CD14-positive monocyte (primary cell): ENCODE data around the gene FABP1. TPM values are rescaled to one million over a fixed set of nuclear protein-coding genes. Genes with fewer than 3 reads are reported as not detected.

ENCODE experiments used
- DNase-seq, 3 donors: peaks; one replicate each; pipeline ENCODE4 v3.0.0-alpha.2; 2011 to 2022
- H2AFZ ChIP-seq: 2 replicates; pipeline ENCODE4 v1.6.0; 2012; ENCODE audit warnings: mild to moderate bottlenecking, low read depth, low read length, inconsistent platforms; ENCODE audit not compliant: insufficient read depth, poor library complexity, severe bottlenecking
- H3K27ac ChIP-seq, 2 donors: 1 replicate in 1 of 2; 2 replicates in 1 of 2; pipeline ENCODE4 v1.5.1; 2012 to 2013; ENCODE audit warnings: low read length in 2 of 2, control low read depth in 1 of 2, inconsistent platforms in 1 of 2, low read depth in 1 of 2, mild to moderate bottlenecking in 1 of 2
- H3K27me3 ChIP-seq, 2 donors: one replicate each; pipeline versions ENCODE4 v1.6.0 to v1.6.1; 2011 to 2013; ENCODE audit warnings: low read length in 2 of 2; ENCODE audit not compliant: control insufficient read depth in 2 of 2, insufficient read depth in 2 of 2
- H3K36me3 ChIP-seq, 2 donors: replicated peaks in 1 of 2; 1 replicate in 1 of 2; 2 replicates in 1 of 2; pipeline versions ENCODE4 v1.5.1 to v1.6.1; 2012 to 2013; ENCODE audit warnings: low read length in 2 of 2, control low read depth in 1 of 2, inconsistent platforms in 1 of 2, mild to moderate bottlenecking in 1 of 2; ENCODE audit not compliant: insufficient read depth in 2 of 2, control insufficient read depth in 1 of 2
- H3K4me1 ChIP-seq, 2 donors: 1 replicate in 1 of 2; 2 replicates in 1 of 2; pipeline versions ENCODE4 v1.5.1 to v1.6.1; 2012 to 2013; ENCODE audit warnings: low read length in 2 of 2, control low read depth in 1 of 2, inconsistent platforms in 1 of 2, mild to moderate bottlenecking in 1 of 2, moderate library complexity in 1 of 2; ENCODE audit not compliant: insufficient read depth in 2 of 2, control insufficient read depth in 1 of 2
- H3K4me2 ChIP-seq: replicated peaks from 2 replicates; pipeline ENCODE3; 2012; ENCODE audit warnings: low read length, moderate library complexity, mild to moderate bottlenecking; ENCODE audit not compliant: poor library complexity, severe bottlenecking; ENCODE audit errors: extremely low read depth
- H3K4me3 ChIP-seq, 3 experiments: fragments of 200-600 bp in 1 of 3; sonication (generic) in 1 of 3; replicated peaks in 1 of 3; 1 replicate in 2 of 3; 2 replicates in 1 of 3; pipeline ENCODE4 v1.5.1; 2011 to 2013; ENCODE audit warnings: low read length in 3 of 3, mild to moderate bottlenecking in 3 of 3, control low read depth in 2 of 3, low read depth in 2 of 3, inconsistent platforms in 1 of 3, moderate library complexity in 1 of 3
- H3K79me2 ChIP-seq: 2 replicates; pipeline ENCODE4 v1.6.0; 2012; ENCODE audit warnings: mild to moderate bottlenecking, control low read depth, inconsistent platforms, low read length, moderate library complexity; ENCODE audit not compliant: insufficient read depth
- H3K9ac ChIP-seq: 2 replicates; pipeline ENCODE4 v1.6.0; 2017; ENCODE audit warnings: low read length, mild to moderate bottlenecking; ENCODE audit not compliant: insufficient read depth, poor library complexity, severe bottlenecking
- H3K9me3 ChIP-seq, 2 donors: replicated peaks in 1 of 2; 1 replicate in 1 of 2; 2 replicates in 1 of 2; pipeline versions ENCODE4 v1.5.1 to v1.6.1; 2012 to 2013; ENCODE audit warnings: low read length in 2 of 2, control low read depth in 1 of 2; ENCODE audit not compliant: control insufficient read depth in 1 of 2, insufficient read depth in 1 of 2
- H4K20me1 ChIP-seq: 2 replicates; pipeline ENCODE4 v1.6.0; 2012; ENCODE audit warnings: mild to moderate bottlenecking, low read length, control low read depth, moderate library complexity; ENCODE audit not compliant: insufficient read depth
- H3K27ac Mint-ChIP-seq, 7 donors: one replicate each; pipeline ENCODE4 v1.8.0; 2020; ENCODE audit warnings: mild to moderate bottlenecking in 7 of 7, mixed read lengths in 7 of 7, moderate library complexity in 6 of 7, inconsistent platforms in 2 of 7
- H3K27me3 Mint-ChIP-seq, 3 donors: one replicate each; pipeline ENCODE4 v1.8.0; 2021 to 2022; ENCODE audit warnings: low read depth in 3 of 3, mild to moderate bottlenecking in 3 of 3, mixed read lengths in 3 of 3, moderate library complexity in 3 of 3, inconsistent platforms in 1 of 3
- H3K36me3 Mint-ChIP-seq, 2 donors: one replicate each; pipeline ENCODE4 v1.8.0; 2020; ENCODE audit warnings: mixed read lengths in 2 of 2, inconsistent platforms in 1 of 2, mild to moderate bottlenecking in 1 of 2
- H3K4me1 Mint-ChIP-seq: one replicate; pipeline ENCODE4 v1.8.0; 2020; ENCODE audit warnings: mild to moderate bottlenecking, mixed read lengths
- H3K4me3 Mint-ChIP-seq, 2 donors: one replicate each; pipeline ENCODE4 v1.8.0; 2020; ENCODE audit warnings: mild to moderate bottlenecking in 2 of 2, mixed read lengths in 2 of 2, moderate library complexity in 1 of 2
- H3K9me3 Mint-ChIP-seq, 7 donors: one replicate each; pipeline ENCODE4 v1.8.0; 2020 to 2022; ENCODE audit warnings: mixed read lengths in 7 of 7, mild to moderate bottlenecking in 6 of 7, moderate library complexity in 6 of 7, inconsistent platforms in 2 of 7
- CTCF ChIP-seq: fragments of 200-600 bp; IDR thresholded peaks from one replicate; pipeline ENCODE4 v1.8.0; 2022; ENCODE audit warnings: antibody characterized with exemption, mild to moderate bottlenecking
- WGBS: methylation state at CpG from one replicate; pipeline ENCODE4 v1.1.5; 2013; ENCODE audit warnings: missing lambda C conversion rate; ENCODE audit not compliant: insufficient coverage; 5-methylcytosine and 5-hydroxymethylcytosine counted together
- intact Hi-C, 2 donors: fragments of 100-400 bp; cut with micrococcal nuclease; formaldehyde crosslinking; loops; one replicate each; pipeline versions ENCODE4 v1.15.0 to v1.15.1; 2023
- polyA plus RNA-seq, 3 donors: library from polyadenylated mRNA; depleted of rRNA in 1 of 3; unstranded in 2 of 3; stranded (reverse) in 1 of 3; fragments of 300-500 nt in 2 of 3; fragments of >200 nt in 1 of 3; fragmentation: Illumina TruSeq in 2 of 3; gene quantifications; 1 replicate in 2 of 3; 2 replicates in 1 of 3; pipeline ENCODE4 v1.2.3, GENCODE V29; 2012 to 2021

FABP1 gene
- polyA plus RNA-seq, 3 donors = not detected

GRCh38 chr2:88159481-88159880, 31.6 kb upstream of the FABP1 start:
- no peaks in the 10 kb centered on the region for H3K36me3 Mint-ChIP-seq
- TF ChIP-seq CTCF = no peak
- no peak for DNase-seq
- H3K9me3 ChIP-seq = no peaks in the 10 kb centered on the region
- H3K27me3 Mint-ChIP-seq = no peaks in the 10 kb centered on the region
- H3K27ac ChIP-seq = no peak overlapping the region
- H4K20me1 ChIP-seq = no peaks in the 10 kb centered on the region
- no peak overlapping the region for H3K4me2 ChIP-seq
- H3K36me3 ChIP-seq = no peaks in the 10 kb centered on the region
- intact Hi-C loops = no loop called here
- no peaks in the 10 kb centered on the region for H3K4me1 ChIP-seq
- H3K79me2 ChIP-seq = no peaks in the 10 kb centered on the region
- no peak overlapping the region for H3K4me3 ChIP-seq
- H3K9ac ChIP-seq = no peak overlapping the region
- peak overlapping the region in 1 of 7 donors; percentile 70 for H3K27ac Mint-ChIP-seq
- H3K27me3 ChIP-seq = no peaks in the 10 kb centered on the region
- H3K4me1 Mint-ChIP-seq = no peaks in the 10 kb centered on the region
- no peak overlapping the region for H2AFZ ChIP-seq
- no peak overlapping the region for H3K4me3 Mint-ChIP-seq
- no CpG with 5 or more reads among the region's 3 CpGs for WGBS
- no peaks in the 10 kb centered on the region for H3K9me3 Mint-ChIP-seq

- H3K79me2 ChIP-seq = no peaks in the 10 kb centered on the region
- H3K27me3 Mint-ChIP-seq = peaks cover 0 to 4% (median 3%) of the 10 kb centered on the region in 3 donors
- peaks cover 12 to 15% of the 10 kb centered on the region in 2 donors for H3K9me3 ChIP-seq
- H3K4me3 ChIP-seq = no peak overlapping the region
- no peaks in the 10 kb centered on the region for H3K27me3 ChIP-seq
- H3K4me2 ChIP-seq = no peak overlapping the region
- H3K27ac Mint-ChIP-seq = no peak overlapping the region
- no peaks in the 10 kb centered on the region for H4K20me1 ChIP-seq
- no peaks in the 10 kb centered on the region for H3K36me3 ChIP-seq
- H3K36me3 Mint-ChIP-seq = no peaks in the 10 kb centered on the region
- DNase-seq = no peak
- TF ChIP-seq CTCF = no peak
- intact Hi-C loops = no loop called here
- no peaks in the 10 kb centered on the region for H3K4me1 ChIP-seq
- no peak overlapping the region for H3K4me3 Mint-ChIP-seq
- H3K27ac ChIP-seq = no peak overlapping the region
- no peak overlapping the region for H2AFZ ChIP-seq
- no peak overlapping the region for H3K9ac ChIP-seq
- H3K9me3 Mint-ChIP-seq = peaks cover 22 to 53% (median 29%) of the 10 kb centered on the region in 7 donors
- no peaks in the 10 kb centered on the region for H3K4me1 Mint-ChIP-seq
These were observed 21.1 kb upstream of the FABP1 start for GRCh38 chr2:88148929-88149438.
